Activated CD4-positive, CD25-positive, alpha-beta regulatory T cell treated with anti-CD3 and anti-CD28 coated beads, Interleukin-2, amount 50 U/mL, for 72 hours (primary cell): Measurements from ENCODE around the gene DHX58.
"Not testable (repeated sequence)": the region's sequence is repeated elsewhere in the genome, so short reads cannot be mapped to it uniquely, and the experiment has no call there.

Experiments
- DNase-seq: peaks from one replicate; pipeline ENCODE4 v3.0.0; 2021

DHX58 gene

GRCh38 chr17:42112552-42113176 is at the start of gene DHX58:
Gene DHX58, minus strand, starts transcription at chr17:42112714. Its CDS starts 822 bp downstream, at chr17:42111892.
- peak; percentile 71 for DNase-seq

GRCh38 chr17:42160531-42160910 is 48.0 kb upstream of the DHX58 start:
- DNase-seq = no peak

GRCh38 chr17:42159796-42160530 is 47.4 kb upstream of the DHX58 start:
- no peak for DNase-seq

- DNase-seq = no peak
Measured at GRCh38 chr17:42155614-42156045, 43.1 kb upstream of the DHX58 start.

DNA sequence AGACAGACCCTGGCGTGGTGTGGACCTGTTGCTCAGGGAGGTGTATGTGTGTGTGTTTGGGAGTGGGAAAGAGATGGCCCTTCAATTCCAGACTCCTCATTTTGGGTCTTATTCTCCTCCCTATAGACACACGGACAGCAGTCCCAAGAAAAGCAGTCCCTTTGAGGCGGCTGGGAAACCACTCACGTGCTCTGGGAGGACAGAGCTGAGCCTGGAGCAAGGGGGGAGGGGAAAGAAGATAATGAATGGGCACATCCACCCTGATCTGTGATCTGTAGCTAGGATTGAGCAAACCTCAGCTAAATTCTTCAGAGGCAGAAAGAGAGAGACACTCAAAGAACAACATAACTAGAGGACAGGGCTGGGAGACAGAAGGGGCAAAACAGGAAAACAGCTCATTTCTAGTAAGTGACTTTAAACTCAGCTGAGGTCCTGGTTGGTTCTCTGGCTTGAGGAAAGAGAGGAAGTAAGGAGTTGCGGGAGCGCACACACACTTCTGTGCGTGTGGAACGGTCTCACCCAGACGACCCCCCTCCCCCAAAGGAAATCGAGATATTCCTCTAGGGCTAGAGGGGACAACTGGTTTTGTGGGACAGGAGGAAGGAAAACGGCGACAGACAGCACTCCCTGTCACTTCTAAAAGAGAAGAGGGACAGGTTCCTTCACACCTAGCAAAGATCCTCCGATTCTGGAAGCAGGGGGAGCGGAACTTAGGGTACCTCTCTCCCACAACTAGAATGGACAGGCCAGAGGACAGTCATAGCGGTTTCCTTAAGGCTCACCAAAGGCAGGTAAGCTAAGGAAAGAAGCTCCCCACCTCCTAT is 41.6 kb upstream of the DHX58 start:
- no peak for DNase-seq

- no peak for DNase-seq
Measured at GRCh38 chr17:42146911-42147607, 34.5 kb upstream of the DHX58 start.

- not testable (repeated sequence) for DNase-seq
Measured at GRCh38 chr17:42143138-42143537, 30.6 kb upstream of the DHX58 start.

DNA sequence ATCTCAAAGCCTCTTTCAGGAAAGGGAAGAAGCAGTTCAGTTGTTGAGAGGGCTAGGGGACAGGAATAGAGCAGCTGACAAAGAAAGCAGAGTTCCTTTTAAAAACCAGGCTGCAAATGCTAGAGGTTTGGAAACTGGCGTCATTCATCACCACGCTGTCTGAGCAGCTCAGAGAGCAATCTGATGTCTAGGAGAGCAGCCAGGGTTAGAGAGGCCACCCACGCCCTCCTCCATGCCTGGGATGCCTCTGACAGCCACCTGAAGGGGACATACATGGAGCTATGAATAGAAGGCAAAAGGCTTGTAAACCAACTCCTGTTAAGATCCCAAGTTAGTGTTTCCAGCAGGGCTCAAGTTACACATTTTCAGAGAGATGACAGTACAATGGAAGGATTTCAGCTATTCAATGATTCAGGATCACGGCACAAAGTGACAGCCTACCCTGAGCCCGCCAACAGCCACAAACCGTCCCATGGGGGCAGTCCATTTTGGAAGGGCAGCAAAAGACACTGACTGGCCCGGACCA is 29.9 kb upstream of the DHX58 start:
- no peak for DNase-seq

DNA sequence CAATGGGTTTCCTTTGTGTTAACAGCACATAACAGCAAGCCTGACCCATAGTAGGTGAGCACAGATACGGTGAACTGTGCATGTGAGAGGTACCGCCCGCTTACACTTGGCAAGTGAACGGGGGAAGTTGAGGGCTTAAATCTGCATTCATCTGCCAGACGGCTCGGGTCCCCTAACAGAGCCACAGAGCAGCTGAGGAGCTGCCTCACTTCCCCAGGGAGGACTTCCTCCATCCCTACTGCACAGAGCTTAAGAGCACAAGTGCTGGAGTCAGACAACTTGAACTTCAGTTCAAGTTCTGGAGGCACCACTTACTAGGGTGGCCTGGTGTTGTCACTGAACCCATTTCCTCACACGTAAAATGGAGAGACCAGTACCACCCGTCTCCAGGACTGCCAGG is 28.9 kb upstream of the DHX58 start:
- no peak for DNase-seq

GRCh38 chr17:42140690-42141089 is 28.2 kb upstream of the DHX58 start:
- DNase-seq = not testable (repeated sequence)

DNA sequence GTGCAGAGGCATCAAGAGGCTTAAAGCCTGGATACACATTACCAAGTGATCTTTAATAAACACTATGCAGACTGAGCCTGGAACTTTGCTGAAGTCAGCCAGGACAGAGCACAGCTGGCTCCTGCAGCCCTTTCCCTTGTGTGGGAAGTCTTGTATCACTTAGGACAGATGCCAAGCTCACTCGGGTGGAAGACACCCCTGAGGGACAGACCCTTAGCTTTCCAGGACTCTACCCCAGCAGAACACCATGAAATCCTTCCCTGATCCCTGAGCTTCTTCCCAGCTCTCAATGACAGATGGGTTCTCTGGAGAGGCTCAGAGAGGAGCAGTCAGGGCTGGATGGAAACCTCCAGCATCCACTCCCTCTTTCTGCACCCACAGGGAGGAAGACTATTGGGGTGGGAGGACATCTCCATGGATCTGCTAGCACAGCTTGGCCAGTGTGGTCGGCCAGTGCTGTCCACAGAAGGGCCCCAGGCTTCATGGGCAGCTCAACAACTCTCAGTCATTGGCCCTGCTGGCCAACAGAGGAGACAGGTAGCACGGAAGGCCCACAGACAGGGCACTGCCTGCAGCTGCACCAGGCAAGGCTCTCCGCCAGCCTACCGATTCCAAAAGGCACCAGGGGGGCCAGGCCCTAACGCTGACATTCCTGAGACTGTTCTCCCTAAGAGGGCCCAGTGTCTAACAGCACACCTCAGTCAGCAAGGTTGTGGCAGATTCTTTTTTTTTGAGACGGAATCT is 26.4 kb upstream of the DHX58 start:
- DNase-seq = no peak

GRCh38 chr17:42136654-42137051 is 24.1 kb upstream of the DHX58 start:
- no peak for DNase-seq

DNA sequence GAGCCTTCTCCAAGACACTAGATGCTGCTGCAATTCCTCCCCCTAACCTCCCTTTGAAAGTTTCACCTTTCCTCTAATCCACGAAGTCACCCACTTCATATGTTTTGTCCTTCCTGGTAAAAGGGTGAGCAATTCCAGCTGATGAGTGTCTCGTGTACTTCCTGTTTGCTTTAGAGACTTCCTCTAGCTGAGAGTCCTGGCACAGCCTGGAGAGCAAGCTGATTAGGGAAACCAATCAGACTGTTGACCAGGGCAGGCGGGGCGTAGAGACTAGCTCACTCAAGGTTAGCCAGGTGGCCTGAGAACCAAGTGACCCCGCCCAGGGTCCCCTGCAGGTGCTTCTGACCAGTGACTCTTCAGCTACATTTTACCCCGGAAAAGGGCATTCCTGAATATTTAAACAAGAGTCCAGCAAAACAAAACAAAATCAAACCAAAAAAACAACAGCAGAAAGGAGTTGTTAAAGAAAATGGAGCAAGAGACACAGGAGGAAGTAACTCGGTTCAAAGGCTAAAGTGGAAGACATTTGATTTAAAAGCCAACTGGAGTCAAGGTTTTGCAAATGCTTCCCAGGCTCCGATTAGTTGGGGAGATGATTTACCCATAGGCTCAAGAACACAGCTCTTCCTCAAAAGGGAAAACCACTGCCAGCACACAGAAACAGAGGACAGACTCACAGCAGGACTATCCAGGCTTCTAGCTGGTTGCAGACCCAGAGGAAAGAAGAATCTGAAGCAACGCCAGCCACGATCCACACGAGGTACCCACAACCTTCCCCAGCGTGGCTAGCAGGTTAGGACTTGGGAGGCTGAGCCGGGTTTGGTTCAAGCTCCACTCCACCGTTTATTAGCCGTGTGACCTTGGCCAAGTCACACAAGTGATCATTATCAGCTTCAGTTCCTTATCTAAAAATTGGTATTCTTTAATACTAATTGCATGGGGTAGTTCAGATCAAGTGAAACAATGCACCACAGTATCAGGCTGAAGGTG is 23.4 kb upstream of the DHX58 start:
- no peak for DNase-seq

DNA sequence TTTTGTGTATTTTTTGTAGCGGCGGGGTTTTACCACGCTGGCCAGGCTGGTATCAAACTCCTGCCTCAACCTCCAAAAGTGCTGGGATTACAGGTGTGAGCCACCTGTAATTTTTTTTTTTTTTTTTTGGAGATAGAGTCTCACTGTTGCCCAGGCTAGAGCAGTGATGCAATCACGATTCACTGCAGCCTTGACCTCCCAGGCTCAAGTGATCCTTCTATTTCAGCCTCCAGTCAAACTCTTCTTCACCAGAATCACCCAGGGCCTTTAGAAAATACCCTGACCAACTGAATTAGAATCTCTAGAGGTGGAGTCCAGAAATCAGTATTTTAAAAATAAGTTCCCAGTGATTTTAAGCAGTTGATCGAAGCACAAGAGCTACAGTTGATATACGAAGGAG is 22.6 kb upstream of the DHX58 start:
- no peak for DNase-seq

DNA sequence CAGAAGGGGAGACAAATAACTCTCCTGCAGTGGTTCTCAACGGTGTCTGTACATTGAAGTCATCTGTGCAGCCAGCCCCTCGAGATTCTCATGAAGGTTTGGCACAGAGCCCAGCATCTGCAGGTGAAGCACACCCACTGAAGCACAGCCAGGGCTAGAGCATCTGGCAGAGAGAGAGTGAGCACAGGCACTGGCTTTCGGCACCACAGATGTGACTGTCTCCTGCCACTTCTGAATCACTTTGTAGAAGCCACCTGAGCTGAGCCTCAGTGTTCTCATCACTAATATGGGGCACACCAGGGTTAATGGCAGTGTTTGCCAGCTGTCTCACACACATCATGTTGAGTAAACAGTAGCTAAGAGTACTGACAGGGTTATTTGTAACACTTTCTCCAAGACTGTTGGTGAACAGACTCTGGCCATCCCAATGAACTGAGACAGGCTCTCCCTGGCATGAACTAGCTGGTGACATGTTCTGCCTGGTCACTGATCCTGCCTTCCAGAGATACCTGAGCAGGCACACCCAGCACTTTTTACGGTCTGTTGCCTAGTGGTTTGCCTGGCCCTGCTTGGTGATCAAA is 21.0 kb upstream of the DHX58 start:
- no peak for DNase-seq

- DNase-seq = no peak
Measured at GRCh38 chr17:42132941-42133340, 20.4 kb upstream of the DHX58 start.

DNA sequence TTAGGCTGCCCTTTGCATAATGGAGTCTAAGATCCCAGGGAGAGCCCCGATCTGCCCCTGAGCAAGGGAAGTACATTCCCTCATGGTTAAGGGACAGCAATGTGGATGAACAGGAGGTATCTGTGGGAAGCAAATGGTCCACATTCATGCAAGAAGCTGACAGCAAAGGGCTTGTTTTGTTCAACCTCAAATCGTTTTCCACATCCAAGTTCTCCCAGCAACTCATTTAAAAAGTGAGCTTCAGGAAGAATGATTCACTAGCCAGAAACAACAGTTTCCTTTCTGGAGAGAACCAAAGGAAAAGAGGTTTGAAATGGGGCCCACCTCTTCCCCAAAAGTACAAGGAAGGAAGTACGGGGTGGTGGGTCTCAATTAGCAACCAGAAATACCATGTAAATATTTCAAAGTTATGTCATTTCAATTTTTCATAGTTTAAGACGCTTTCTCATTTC is 19.5 kb upstream of the DHX58 start:
- DNase-seq = no peak

- DNase-seq = no peak
Measured at GRCh38 chr17:42131232-42131631, 18.7 kb upstream of the DHX58 start.

DNA sequence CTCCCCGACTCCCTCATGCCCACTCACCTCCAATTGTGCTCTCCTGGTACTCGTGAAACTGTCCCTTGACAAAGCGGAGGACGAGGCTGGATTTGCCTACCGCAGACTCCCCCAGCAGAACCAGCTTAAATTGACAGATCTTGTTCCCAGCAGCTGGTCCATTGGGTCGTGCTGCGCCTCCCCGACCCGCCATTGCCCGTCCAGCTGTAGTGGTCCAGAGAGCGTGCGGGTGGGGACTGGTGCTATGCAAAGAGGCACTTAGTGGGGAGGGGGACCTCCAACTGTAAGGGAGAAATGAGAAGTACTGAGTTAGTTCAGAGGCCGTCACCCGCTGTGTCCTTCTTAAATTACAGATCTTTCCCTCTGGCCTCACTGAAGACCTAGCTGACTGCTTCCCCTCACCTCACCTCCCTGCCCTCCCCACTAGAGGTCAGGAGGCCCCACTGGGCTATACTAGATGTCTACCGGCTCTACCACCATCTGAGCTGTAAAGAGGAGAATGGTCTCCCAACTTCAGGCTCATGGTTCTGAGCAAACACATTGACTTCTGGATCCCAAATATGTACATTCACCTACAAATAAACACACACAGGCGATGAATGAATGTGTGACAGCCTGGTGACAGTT is 17.9 kb upstream of the DHX58 start:
- DNase-seq = no peak
